NK-92 treated with Interleukin-12 subunit alpha and Interleukin-12 subunit beta, amount 100 ng/mL, for 24 hours (cell line): ENCODE measurements around the gene ERN1.
"Not testable (repeated sequence)": the region's sequence is repeated elsewhere in the genome, so short reads cannot be mapped to it uniquely, and the experiment has no call there.

Source experiments
- DNase-seq: peaks from one replicate; lab custom pipeline; 2025; lab: John Stamatoyannopoulos, UW

Gene ERN1

GRCh38 chr17:64135000-64135399 lies 5.1 kb upstream of the ERN1 start:
- no peak for DNase-seq

GRCh38 chr17:64134216-64134970 lies 4.4 kb upstream of the ERN1 start:
- no peak for DNase-seq

GRCh38 chr17:64133546-64134215 lies 3.7 kb upstream of the ERN1 start:
- no peak for DNase-seq

- DNase-seq: no peak
These were observed 1.8 kb upstream of the ERN1 start for GRCh38 chr17:64131606-64132270.

DNA sequence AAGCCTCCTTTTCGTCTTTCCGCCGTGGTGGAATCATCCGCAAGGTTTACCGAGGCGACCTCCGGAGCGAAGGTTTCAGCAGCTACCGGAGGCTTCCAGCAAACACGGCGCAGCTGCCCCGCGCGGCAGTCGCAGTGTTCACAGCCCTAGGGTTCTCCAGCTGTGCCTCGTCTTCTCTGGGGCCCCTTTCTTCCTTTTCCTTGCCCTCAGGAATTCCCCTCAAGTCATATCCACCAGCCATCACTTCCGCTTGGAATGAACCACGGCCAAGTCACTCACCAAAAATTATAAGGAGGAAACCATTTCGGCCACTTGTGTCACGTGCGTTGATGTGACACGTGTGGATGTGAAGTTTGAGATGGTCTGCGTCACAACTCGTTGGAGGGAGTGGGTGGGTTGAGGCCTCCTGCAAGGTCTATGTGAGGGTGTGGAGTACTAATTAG lies 636 bp upstream of the ERN1 start:
- no peak for DNase-seq

DNA sequence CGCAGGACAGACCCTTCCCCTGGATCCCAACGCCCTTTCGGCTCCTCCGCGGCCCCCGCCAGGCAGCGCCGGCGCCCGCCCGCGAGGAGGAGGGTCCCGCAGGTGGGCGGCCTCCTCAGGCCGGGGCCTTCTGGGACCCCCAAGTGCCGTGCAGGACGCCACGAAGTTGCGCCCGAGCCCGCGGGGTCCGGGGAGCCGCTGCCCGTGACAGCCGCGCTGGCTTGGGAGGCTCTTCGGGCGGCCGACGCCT lies 504 bp downstream of the ERN1 start:
- DNase-seq: no peak

- no peak for DNase-seq
These were observed 993 bp downstream of the ERN1 start for GRCh38 chr17:64128787-64129514.

DNA sequence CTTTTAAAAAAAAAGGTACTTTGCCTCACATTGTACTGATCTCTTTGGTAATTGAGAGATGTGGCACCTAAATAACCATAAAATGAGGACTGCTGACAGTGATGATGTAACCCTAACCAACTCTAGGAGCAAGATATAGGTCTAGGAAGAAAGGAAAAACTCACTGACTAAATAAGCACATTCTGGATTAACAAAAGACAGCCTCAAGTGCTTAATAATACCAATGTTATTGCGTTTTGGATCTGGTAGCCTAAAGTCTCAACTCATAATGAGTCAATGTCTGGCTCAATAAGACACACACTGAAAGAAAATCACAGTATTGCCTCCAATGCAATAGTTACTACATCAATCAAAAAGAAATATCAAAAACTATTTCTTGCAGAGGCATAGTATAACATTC lies 3.0 kb downstream of the ERN1 start:
- DNase-seq: no peak

DNA sequence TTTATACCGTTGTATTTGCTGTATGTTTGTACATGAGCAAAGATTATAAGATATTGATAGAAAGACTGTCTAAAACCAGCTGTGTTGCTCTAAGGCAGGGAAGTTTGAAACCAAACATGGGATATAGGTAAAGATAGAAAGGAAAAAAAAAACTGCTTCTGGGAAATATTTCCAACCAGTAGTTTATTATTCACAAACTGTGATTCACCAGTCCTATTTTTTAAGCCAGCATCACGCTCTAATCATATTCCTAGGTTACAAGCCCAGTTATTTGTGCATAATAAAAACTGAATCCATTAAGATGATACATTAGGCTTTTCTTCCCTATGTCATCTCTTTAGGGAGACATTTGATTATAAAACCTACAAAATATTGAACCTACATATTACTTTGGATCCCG lies 4.0 kb downstream of the ERN1 start:
- DNase-seq: no peak

- no peak for DNase-seq
These were observed 5.3 kb downstream of the ERN1 start for GRCh38 chr17:64124609-64125008.

DNA sequence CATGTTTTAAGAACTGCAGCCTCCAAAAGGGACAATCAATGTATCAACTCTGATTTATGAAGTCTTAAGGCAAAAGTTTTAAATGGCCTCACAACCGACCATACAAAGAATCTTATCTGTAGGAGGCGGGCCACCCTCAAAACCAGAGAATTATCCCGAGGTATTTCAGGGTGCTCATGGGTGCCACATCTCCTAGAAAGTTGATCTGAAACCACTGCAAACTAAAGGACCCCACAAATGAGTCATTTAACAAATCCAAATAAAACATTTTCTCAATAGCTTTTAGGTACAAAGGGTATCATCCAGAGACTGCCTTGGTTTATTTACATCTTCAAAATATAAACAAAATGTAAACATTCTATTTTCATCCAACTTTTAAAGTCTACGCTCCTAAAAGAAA lies 6.8 kb downstream of the ERN1 start:
- no peak for DNase-seq

GRCh38 chr17:64120972-64121786 lies 8.8 kb downstream of the ERN1 start:
- DNase-seq: not testable (repeated sequence)

GRCh38 chr17:64120159-64120810 lies 9.7 kb downstream of the ERN1 start:
- DNase-seq: no peak

- DNase-seq: no peak
These were observed 11.7 kb downstream of the ERN1 start for GRCh38 chr17:64117981-64118979.

- DNase-seq: no peak
These were observed 14.0 kb downstream of the ERN1 start for GRCh38 chr17:64115822-64116534.

DNA sequence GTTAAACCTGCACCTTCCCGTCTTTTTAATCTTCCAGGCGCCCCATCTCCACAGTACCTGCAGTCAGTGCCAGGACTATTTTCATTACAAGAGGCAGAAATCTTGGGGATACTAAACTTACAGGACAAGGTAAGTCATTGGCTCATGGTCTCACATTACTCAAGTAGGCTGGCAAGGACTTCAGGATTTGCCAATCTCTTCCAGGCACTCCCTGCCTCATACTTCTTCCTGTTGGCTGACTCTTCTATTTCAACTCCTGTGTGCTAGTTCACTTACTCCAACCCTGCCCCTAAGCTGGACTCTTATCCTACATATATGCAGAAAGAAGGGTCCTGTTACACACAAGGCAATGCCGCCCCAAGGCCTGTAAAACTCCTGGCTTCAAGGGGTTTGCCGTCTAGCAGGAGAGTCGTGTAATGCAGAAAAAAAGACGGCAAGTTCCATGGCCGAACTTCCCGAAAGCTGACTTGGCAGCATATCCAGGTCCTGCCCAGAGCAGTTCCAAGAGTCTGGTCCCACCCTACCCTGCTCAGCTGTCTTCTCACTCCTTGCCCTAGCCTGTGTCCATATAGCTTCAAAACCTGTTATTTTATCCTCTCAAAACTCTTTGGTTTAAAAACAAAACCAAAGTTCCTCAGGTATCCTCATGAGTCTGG lies 14.8 kb downstream of the ERN1 start:
- DNase-seq: no peak

DNA sequence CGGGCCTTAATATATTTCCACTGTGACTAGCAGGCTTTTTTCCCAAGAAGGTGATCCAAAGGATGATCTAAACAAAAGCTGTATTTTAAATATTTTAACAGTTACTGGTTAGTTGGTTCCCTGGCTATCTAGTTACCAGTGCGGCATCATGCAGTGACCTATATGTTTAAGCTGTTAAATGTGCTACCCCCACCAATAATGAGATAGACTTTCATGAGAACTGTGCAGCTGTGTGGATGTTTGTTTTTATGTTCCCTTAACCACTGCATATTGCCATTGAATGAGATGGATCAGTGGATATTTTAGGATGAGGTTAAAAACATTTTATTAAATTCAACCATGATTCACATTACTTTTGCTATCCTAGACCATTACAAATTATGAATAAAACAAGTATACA lies 16.9 kb downstream of the ERN1 start:
- DNase-seq: no peak

GRCh38 chr17:64111831-64112230 lies 18.1 kb downstream of the ERN1 start:
- no peak for DNase-seq
